Stimulated activated CD4-positive, alpha-beta T cell treated with anti-CD3 and anti-CD28 coated beads, Interleukin-12 subunit alpha, Interleukin-12 subunit beta, amount 100 ng/mL, for 48 hours (primary cell): ENCODE results near the gene CARNS1.
A peak's percentile ranks its signal among the peaks of the same experiment; 100 is the strongest.
"Not testable (repeated sequence)": the region's sequence is repeated elsewhere in the genome, so short reads cannot be mapped to it uniquely, and the experiment has no call there.

ENCODE experiments used
- DNase-seq, 3 donors: peaks; one replicate each; pipeline ENCODE4 v3.0.0-alpha.2; 2020; ENCODE audit warnings: low read depth in 2 of 3, low spot score in 1 of 3

Gene CARNS1

GRCh38 chr11:67463186-67463585 is 47.7 kb downstream of the CARNS1 start:
- DNase-seq: no peak

- no peak for DNase-seq
These were observed 48.4 kb downstream of the CARNS1 start for GRCh38 chr11:67463680-67464410.

- peak; percentile 88 to 92 (median 91) for DNase-seq
These were observed 49.1 kb downstream of the CARNS1 start for GRCh38 chr11:67464411-67465188.

- DNase-seq: no peak
These were observed 49.7 kb downstream of the CARNS1 start for GRCh38 chr11:67465189-67465510.

GRCh38 chr11:67465530-67465929 is 50.1 kb downstream of the CARNS1 start:
- not testable (repeated sequence) for DNase-seq

GRCh38 chr11:67466367-67466766 is 50.9 kb downstream of the CARNS1 start:
- no peak for DNase-seq

GRCh38 chr11:67466962-67467771 is 51.7 kb downstream of the CARNS1 start:
- no peak for DNase-seq

GRCh38 chr11:67468056-67468455 is 52.6 kb downstream of the CARNS1 start:
- no peak for DNase-seq

GRCh38 chr11:67468456-67468758 is 52.9 kb downstream of the CARNS1 start:
- DNase-seq: no peak

- peak; percentile 89 to 93 (median 90) for DNase-seq
These were observed 53.5 kb downstream of the CARNS1 start, which contains the start of gene TMEM134 for GRCh38 chr11:67468759-67469507. Gene TMEM134, minus strand, starts transcription at chr11:67469251. Its CDS starts 59 bp downstream, at chr11:67469192.

GRCh38 chr11:67469508-67469811 is 54.0 kb downstream of the CARNS1 start:
- DNase-seq: no peak

- no peak for DNase-seq
These were observed 55.0 kb downstream of the CARNS1 start for GRCh38 chr11:67470337-67471002.

- DNase-seq: no peak
These were observed 57.4 kb downstream of the CARNS1 start for GRCh38 chr11:67472882-67473281.
